Endothelial cell of umbilical vein (primary cell): Measurements from ENCODE around the gene RBM20. TPM values are rescaled to one million over a fixed set of nuclear protein-coding genes. Genes with fewer than 3 reads are reported as not detected.

Experiments
- BruUV-seq: library from RNA; stranded (reverse); fragments of 400-500 nt; replicated peaks from 2 replicates; lab custom pipeline; 2021; lab: Mats Ljungman, UMichigan
- CTCF ChIA-PET: fragments of 300-600, 350-600 bp; sonication (Branson Sonifier 250); formaldehyde crosslinking; loops from one replicate; lab custom pipeline; 2021; ENCODE audit warnings: antibody characterized with exemption, inconsistent platforms; lab: Charles Lee
- POLR2A ChIA-PET: fragments of 300-600, 350-600 bp; sonication (Branson Sonifier 250); formaldehyde crosslinking; loops from one replicate; lab custom pipeline; 2021; ENCODE audit warnings: antibody characterized with exemption, inconsistent platforms; lab: Charles Lee
- DNase-seq: peaks from one replicate; pipeline ENCODE4 v3.0.0-alpha.2; 2011; ENCODE audit warnings: low read depth, low spot score
- FAIRE-seq: peaks from 2 replicates; lab custom pipeline; 2011; peaks lifted over from hg19 to GRCh38; lab: Jason Lieb, UNC
- H2AFZ ChIP-seq: 2 replicates; pipeline ENCODE4 v1.6.0; 2012; ENCODE audit warnings: low read depth, low read length, control low read depth, inconsistent platforms
- H3K27ac ChIP-seq: 2 replicates; pipeline ENCODE4 v1.5.1; 2011; ENCODE audit warnings: low read depth, mild to moderate bottlenecking, control low read depth, low read length, moderate library complexity; ENCODE audit not compliant: insufficient read depth
- H3K27me3 ChIP-seq, 2 experiments: 2 replicates each; pipeline versions ENCODE4 v1.6.0 to v1.6.1; 2011; ENCODE audit warnings: low read length in 2 of 2, mixed read lengths in 1 of 2; ENCODE audit not compliant: control insufficient read depth in 2 of 2, insufficient read depth in 2 of 2
- H3K36me3 ChIP-seq, 2 experiments: 2 replicates in 1 of 2; 3 replicates in 1 of 2; pipeline ENCODE4 v1.5.1; 2011; ENCODE audit warnings: low read length in 2 of 2, mild to moderate bottlenecking in 1 of 2, moderate library complexity in 1 of 2; ENCODE audit not compliant: control insufficient read depth in 2 of 2, insufficient read depth in 2 of 2; ENCODE audit errors: extremely low read depth in 1 of 2
- H3K4me1 ChIP-seq: 3 replicates; pipeline ENCODE4 v1.5.1; 2011; ENCODE audit warnings: mild to moderate bottlenecking, low read length; ENCODE audit not compliant: control insufficient read depth, insufficient read depth; ENCODE audit errors: extremely low read depth
- H3K4me2 ChIP-seq: 2 replicates; pipeline ENCODE4 v1.6.1; 2011; ENCODE audit warnings: low read length, control low read depth, mixed read lengths; ENCODE audit not compliant: insufficient read depth
- H3K4me3 ChIP-seq, 3 experiments: fragments of 200-600 bp in 1 of 3; sonication (generic), shearing (Covaris generic) in 1 of 3; replicated peaks in 1 of 3; 2 replicates each; pipeline ENCODE4 v1.5.1; 2011 to 2016; ENCODE audit warnings: control low read depth in 3 of 3, low read length in 3 of 3, mild to moderate bottlenecking in 2 of 3, inconsistent platforms in 1 of 3, low read depth in 1 of 3, moderate library complexity in 1 of 3; ENCODE audit not compliant: insufficient read depth in 1 of 3
- H3K79me2 ChIP-seq: 2 replicates; pipeline ENCODE4 v1.6.0; 2012; ENCODE audit warnings: low read length, inconsistent platforms; ENCODE audit not compliant: control insufficient read depth, insufficient read depth
- H3K9ac ChIP-seq: replicated peaks from 2 replicates; pipeline ENCODE3; 2011; ENCODE audit warnings: low read length, control low read depth; ENCODE audit not compliant: insufficient read depth; ENCODE audit errors: extremely low read depth
- H3K9me1 ChIP-seq: replicated peaks from 3 replicates; pipeline ENCODE4 v1.6.0; 2011; ENCODE audit warnings: mild to moderate bottlenecking, low read length; ENCODE audit not compliant: control insufficient read depth, insufficient read depth; ENCODE audit errors: extremely low read depth
- H3K9me3 ChIP-seq: replicated peaks from 2 replicates; pipeline ENCODE4 v1.5.1; 2012; ENCODE audit warnings: low read length, inconsistent platforms; ENCODE audit not compliant: control insufficient read depth, insufficient read depth
- H4K20me1 ChIP-seq: replicated peaks from 2 replicates; pipeline ENCODE3; 2011; ENCODE audit warnings: mild to moderate bottlenecking, low read length; ENCODE audit not compliant: control insufficient read depth, insufficient read depth; ENCODE audit errors: extremely low read depth
- EZH2 ChIP-seq: IDR thresholded peaks from 2 replicates; pipeline ENCODE4 v1.6.1; 2012; ENCODE audit warnings: borderline replicate concordance, low read depth, mild to moderate bottlenecking, moderate library complexity, low read length, inconsistent platforms; ENCODE audit not compliant: severe bottlenecking
- FOS ChIP-seq: IDR thresholded peaks from 2 replicates; pipeline ENCODE4 v1.6.1; 2011; ENCODE audit warnings: mild to moderate bottlenecking, low read length, moderate library complexity, borderline replicate concordance; ENCODE audit not compliant: insufficient read depth
- GATA2 ChIP-seq: IDR thresholded peaks from 2 replicates; pipeline ENCODE4 v1.7.0; 2011; ENCODE audit warnings: low read depth, mild to moderate bottlenecking, moderate library complexity, mixed read lengths, low read length; ENCODE audit not compliant: insufficient read length, insufficient read depth
- JUN ChIP-seq: IDR thresholded peaks from 2 replicates; pipeline ENCODE4 v1.6.1; 2011; ENCODE audit warnings: borderline replicate concordance, low read depth; ENCODE audit not compliant: insufficient read length, insufficient read depth
- MYC ChIP-seq: IDR thresholded peaks from one replicate; pipeline ENCODE4 v1.6.1; 2011; ENCODE audit warnings: mild to moderate bottlenecking, low read depth, low read length
- POLR2A ChIP-seq: IDR thresholded peaks from 2 replicates; pipeline ENCODE4 v1.6.1; 2012; ENCODE audit warnings: low read depth, mild to moderate bottlenecking, control low read depth, low read length
- POLR2AphosphoS5 ChIP-seq: IDR thresholded peaks from 2 replicates; pipeline ENCODE4 v1.6.1; 2012; ENCODE audit warnings: low read depth, mild to moderate bottlenecking, control low read depth, low read length, moderate library complexity; ENCODE audit not compliant: insufficient read depth
- dilution Hi-C: fragments of 300-500 bp; cut with MboI; formaldehyde crosslinking; loops from one replicate; pipeline ENCODE4 v1.15.0; 2019; ENCODE audit warnings: low sequenced_read_pairs; ENCODE audit not compliant: extremely low pct_ligation_motif_present
- intact Hi-C: fragments of 100-400 bp; cut with micrococcal nuclease; formaldehyde crosslinking; loops from one replicate; pipeline ENCODE4 v1.10.0; 2022
- polyA plus RNA-seq, 4 experiments: library from polyadenylated mRNA; depleted of rRNA in 3 of 4; stranded (reverse) in 3 of 4; unstranded in 1 of 4; fragments of >200 nt; gene quantifications; 2 replicates each; pipeline versions ENCODE4 v1.2.1 to v1.2.3, GENCODE V29; 2011 to 2012; ENCODE audit warnings: missing spikeins in 1 of 4
- total RNA-seq: library from RNA; stranded (reverse); gene quantifications from 2 replicates; pipeline ENCODE4 v1.2.3, GENCODE V29; 2021
- TF ChIP-seq, protein P1 (sequence below): IDR thresholded peaks from 2 replicates; pipeline ENCODE4 v1.6.1; 2011; ENCODE audit not compliant: insufficient read depth, insufficient read length
- TF ChIP-seq, protein P2 (sequence below), 2 donors: IDR thresholded peaks; 1 replicate in 1 of 2; 2 replicates in 1 of 2; pipeline ENCODE4 v1.5.1; 2011; ENCODE audit warnings: low read length in 2 of 2, mild to moderate bottlenecking in 2 of 2, moderate library complexity in 2 of 2, control low read depth in 1 of 2, inconsistent platforms in 1 of 2, low read depth in 1 of 2; ENCODE audit not compliant: insufficient read depth in 1 of 2; ENCODE audit errors: extremely low read depth in 1 of 2

The RBM20 gene
- total and polyA plus RNA-seq, 2 donors (not counting 3 experiments of a cell fraction or from before 2014, with no cell fraction given), result 0.04 TPM; not detected in 1

DNA sequence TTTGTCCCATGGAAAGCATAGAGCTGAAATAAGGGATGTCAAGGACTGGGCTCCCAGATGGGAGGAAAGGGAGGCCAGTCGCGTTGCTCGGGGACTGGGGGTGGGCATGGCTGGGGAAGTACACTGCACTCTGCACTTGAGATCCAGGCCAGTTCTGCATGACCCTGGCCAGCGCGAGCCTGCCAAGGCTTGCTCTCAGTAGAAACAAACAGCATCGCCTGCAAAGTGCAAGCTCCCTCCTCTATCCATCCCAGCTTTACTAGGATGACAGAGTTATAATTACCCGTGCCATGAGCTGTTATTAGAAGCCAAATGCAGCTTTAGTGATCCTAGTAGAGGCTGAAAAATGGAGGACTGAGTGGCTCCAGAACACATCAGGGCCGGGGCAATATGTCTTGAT lies 183.7 kb downstream of the RBM20 start:
- Histone ChIP-seq H3K9me1 (no peaks in the 10 kb centered on the region), H3K4me1 (no peaks in the 10 kb centered on the region), H4K20me1 (no peaks in the 10 kb centered on the region), H3K36me3 (no peaks in the 10 kb centered on the region), H2AFZ (no peak overlapping the region), H3K4me3 (no peak overlapping the region), H3K4me2 (no peak overlapping the region), H3K27me3 (peaks cover 3 to 5% of the 10 kb centered on the region in 2 experiments), H3K9me3 (no peaks in the 10 kb centered on the region), H3K9ac (no peak overlapping the region), H3K79me2 (no peaks in the 10 kb centered on the region), H3K27ac (no peak overlapping the region)
- BruUV-seq, result no TSS peak
- TF ChIP-seq MYC (no peak), POLR2AphosphoS5 (no peak), GATA2 (no peak), JUN (no peak)
- no peak for DNase-seq
- ChIA-PET POLR2A (no interaction called here), CTCF (interaction anchor here (1.8 kb wide), 1 partner anchor 16 kb away, joined by 4 read pairs; no protein-coding TSS in a partner anchor)
- dilution Hi-C loops (no loop called here), intact Hi-C loops (no loop called here)
- FAIRE-seq, result no peak

DNA sequence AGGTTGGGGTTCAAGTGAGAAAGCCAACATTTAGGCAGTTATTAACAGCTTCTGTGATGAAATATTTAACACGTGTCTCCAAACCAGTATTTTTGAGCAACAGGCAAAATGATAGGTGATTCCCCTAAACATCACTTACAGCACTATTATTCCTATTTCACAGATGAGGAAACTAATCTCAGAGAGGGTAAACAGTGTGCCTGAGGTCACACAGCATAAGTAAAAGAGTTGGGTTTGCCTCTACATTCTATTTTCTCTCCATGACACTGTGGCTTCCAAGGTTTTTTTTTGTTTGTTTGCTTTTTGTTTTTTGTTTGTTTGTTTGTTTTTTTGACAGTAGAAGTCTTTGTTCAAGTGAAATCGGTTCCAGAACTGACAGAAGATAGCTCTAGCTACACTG lies 184.4 kb downstream of the RBM20 start:
- no peak for FAIRE-seq
- no peak overlapping the region for H3K27ac ChIP-seq
- no peaks in the 10 kb centered on the region for H3K79me2 ChIP-seq
- peaks cover 3 to 5% of the 10 kb centered on the region in 2 experiments for H3K27me3 ChIP-seq
- H3K4me1 ChIP-seq, result no peaks in the 10 kb centered on the region
- no peaks in the 10 kb centered on the region for H3K9me3 ChIP-seq
- no peaks in the 10 kb centered on the region for H3K36me3 ChIP-seq
- DNase-seq, result no peak
- no peak overlapping the region for H3K4me2 ChIP-seq
- POLR2A ChIA-PET, result no interaction called here
- no TSS peak for BruUV-seq
- H3K9me1 ChIP-seq, result no peaks in the 10 kb centered on the region
- H3K4me3 ChIP-seq, result no peak overlapping the region
- no peaks in the 10 kb centered on the region for H4K20me1 ChIP-seq
- dilution Hi-C loops, result no loop called here
- intact Hi-C loops, result no loop called here
- TF ChIP-seq POLR2AphosphoS5 (no peak), JUN (no peak), EZH2 (no peak), MYC (no peak), FOS (no peak), POLR2A (no peak), GATA2 (no peak)
- TF ChIP-seq, protein P1, sequence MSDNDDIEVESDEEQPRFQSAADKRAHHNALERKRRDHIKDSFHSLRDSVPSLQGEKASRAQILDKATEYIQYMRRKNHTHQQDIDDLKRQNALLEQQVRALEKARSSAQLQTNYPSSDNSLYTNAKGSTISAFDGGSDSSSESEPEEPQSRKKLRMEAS, result no peak
- TF ChIP-seq, protein P2, sequence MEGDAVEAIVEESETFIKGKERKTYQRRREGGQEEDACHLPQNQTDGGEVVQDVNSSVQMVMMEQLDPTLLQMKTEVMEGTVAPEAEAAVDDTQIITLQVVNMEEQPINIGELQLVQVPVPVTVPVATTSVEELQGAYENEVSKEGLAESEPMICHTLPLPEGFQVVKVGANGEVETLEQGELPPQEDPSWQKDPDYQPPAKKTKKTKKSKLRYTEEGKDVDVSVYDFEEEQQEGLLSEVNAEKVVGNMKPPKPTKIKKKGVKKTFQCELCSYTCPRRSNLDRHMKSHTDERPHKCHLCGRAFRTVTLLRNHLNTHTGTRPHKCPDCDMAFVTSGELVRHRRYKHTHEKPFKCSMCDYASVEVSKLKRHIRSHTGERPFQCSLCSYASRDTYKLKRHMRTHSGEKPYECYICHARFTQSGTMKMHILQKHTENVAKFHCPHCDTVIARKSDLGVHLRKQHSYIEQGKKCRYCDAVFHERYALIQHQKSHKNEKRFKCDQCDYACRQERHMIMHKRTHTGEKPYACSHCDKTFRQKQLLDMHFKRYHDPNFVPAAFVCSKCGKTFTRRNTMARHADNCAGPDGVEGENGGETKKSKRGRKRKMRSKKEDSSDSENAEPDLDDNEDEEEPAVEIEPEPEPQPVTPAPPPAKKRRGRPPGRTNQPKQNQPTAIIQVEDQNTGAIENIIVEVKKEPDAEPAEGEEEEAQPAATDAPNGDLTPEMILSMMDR (IDR thresholded peaks at IDR 0.05; ENCODE audit: extremely low read depth in 1 of 2, insufficient read depth in 1 of 2, low read depth in 1 of 2, low read length in 2 of 2), result no peak
- no peak overlapping the region for H2AFZ ChIP-seq
- H3K9ac ChIP-seq, result no peak overlapping the region
- CTCF ChIA-PET, result interaction anchor here (1.8 kb wide), 1 partner anchor 15 kb away, joined by 4 read pairs; no protein-coding TSS in a partner anchor
